ENCODE results near the gene TMOD1. TPM values are rescaled to one million over a fixed set of nuclear protein-coding genes. Genes with fewer than 3 reads are reported as not detected.
A peak's percentile ranks its signal among the peaks of the same experiment; 100 is the strongest.

Gene TMOD1
- polyA plus RNA-seq, 12 donors = 53.8 to 181 (median 144) TPM; not detected in 1

DNA sequence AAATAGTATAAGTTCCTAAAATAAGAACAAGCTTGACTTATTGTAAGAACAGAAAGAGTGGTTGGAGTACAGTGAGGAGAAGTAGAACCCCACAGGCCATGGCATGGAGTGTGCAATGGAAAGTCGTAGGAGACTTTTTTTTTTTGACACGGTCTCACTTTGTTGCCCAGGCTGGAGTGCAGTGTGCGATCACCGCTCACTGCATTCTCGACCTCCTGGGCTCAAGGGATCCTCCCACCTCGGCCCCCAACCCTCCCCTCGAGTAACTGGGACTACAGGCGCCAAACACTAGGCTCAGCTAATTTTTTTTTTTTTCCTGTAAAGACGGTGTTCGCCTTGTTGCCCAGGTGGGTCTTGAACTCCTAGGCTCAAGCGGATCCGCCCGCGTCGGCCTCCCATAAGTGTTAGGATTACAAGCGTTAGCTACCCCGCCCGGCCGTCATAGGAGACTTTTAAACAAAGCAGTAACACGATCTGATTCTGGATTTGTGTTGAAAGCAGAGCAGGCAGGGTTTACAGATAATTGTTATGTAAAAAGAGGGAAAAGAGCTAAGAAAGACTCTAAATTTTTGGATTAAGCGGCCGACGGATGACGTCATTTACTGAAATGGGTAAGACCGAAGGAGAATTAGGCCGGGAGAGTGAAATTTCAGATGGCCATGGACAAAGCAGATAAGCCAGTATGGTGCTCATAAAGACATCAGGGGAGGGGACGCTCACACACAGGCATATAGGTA lies 130.9 kb downstream of the TMOD1 start:
- DNase-seq = no peak

DNA sequence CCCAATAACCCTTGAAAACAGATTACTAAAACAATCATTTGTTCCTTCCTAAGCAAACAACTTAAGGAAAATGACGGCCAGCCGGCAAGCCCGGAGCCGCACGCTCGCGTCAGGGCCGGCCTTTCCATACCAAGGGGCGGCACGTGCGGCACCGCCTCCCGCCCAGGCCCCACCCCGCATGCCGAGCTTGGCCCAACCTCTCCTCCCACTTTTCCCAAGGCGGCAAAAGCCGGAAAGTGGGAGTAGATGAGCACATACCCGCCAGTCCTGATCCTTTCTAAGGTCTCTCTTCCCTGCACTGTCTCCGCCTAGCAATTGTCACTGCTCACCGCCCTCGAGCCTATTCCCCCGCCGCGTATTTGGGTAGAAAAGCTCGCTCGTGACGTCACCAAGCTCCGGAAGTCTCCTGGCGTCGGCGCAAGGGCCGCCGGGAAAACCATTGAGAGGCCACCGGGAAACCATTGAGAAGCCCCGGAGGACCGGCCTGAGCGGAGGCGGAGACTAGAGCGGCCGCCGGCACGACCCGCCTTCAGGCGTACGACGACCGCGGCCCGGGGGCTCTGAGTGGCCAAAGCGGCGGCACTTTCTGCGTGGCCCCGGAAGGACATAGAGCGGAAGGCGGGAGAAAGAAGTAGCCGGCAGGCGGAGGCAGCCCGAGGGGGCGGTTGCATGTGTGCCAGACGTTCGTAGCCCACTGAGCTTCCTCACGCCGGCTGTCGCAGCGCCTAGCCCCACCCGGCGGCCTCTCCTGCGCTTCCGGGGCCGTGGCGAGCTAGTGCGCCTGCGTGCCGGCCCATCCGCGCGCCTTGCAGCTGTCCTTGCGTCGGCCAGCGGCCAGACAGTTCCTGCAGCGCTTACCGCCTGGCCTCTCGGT lies 131.8 kb downstream of the TMOD1 start, which contains the start of the genes NCBP1 and TSTD2:
Gene NCBP1 (plus strand): TSS at position 837 of the 874 bp plus-strand sequence. CDS start 61 bp downstream, outside the sequence.
Gene TSTD2 (minus strand): TSS at position 384 of the 874 bp plus-strand sequence. CDS start 5,806 bp downstream, outside the sequence.
- peak; percentile 98 for DNase-seq

DNA sequence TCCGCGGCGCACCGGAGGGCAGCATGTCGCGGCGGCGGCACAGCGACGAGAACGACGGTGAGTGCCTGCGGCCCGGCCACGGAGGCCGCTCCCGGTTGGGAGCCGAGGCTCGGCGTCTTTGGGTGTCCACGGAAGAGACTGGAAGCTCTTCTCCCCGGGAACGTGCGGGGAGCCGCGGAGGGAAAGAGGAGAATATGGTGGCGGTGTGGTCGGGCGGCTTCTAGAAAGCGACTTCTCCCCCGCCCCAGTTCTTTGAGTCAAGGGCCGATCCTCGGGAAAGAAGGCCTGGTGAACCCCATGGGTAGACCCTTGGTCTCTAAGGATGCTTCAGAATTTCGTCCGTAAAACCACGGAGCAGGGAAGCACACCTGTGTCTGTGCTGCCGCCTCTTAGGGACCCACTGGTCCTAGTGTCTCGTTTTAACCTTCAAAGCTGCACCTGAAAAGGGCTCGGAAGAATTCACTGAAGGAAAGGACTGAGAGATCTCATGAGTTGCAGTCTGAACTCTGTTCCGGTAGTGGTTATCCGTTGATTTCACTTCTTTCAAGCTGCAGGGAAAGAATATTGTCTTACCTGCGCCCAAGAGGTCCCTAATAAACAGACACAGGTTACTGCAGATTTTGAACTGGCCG lies 132.5 kb downstream of the TMOD1 start:
- DNase-seq = no peak

DNA sequence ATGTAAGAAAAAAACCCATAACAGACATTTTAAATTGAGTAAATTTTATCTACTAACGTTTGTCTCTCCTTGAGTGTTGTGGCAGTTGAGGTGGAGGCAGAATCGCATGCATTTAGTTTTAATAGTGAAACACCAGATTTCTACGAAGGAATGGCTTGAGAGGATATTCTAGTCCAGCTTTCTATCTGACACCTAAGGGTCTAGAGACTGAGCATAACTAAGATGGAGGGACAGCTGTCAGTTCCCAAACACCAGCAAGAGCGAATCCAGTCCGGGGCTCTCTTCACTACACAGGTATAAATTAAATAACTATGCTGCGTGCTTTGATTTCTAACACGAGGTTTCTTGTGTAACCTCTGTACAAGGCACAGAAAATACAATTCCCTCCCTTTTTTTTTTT lies 133.6 kb downstream of the TMOD1 start:
- DNase-seq = no peak

DNA sequence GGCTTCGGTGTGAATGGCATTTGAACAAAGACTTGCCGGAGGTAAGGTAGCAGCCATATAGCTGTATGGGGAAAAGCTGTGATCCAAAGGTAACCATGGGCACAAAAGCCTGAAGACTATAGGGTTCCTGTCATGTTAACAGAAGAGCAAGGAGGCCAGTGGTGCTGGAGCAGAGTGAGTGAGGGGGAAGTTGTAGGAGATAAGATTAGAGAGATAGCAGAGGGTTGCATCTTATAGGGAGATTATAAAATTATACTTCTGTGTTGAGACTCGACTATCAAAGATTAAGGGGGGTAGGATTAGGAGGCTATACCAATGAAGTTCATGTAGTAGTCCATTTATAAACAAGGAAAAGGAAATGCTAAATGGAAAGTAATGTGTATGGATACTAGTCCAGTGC lies 135.4 kb downstream of the TMOD1 start:
- no peak for DNase-seq

DNA sequence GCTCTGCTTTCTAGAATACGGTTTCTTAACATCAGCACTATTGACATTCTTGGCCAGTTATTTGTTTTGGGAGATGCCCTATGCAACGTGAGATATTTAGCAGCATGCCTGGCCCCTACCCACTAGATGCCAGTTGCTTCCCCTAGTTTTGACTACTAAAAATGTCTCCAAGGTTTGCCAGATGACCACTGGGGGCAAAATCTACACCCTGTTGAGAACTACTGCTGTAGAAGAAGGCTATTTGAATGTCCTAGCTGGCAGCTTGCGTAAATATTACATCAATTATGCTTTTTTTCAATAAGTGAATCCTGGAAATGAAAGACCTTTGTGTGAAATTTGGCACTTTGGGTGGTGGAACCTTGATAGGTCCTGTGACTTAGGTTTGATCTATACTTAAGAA lies 137.2 kb downstream of the TMOD1 start:
- no peak for DNase-seq

DNA sequence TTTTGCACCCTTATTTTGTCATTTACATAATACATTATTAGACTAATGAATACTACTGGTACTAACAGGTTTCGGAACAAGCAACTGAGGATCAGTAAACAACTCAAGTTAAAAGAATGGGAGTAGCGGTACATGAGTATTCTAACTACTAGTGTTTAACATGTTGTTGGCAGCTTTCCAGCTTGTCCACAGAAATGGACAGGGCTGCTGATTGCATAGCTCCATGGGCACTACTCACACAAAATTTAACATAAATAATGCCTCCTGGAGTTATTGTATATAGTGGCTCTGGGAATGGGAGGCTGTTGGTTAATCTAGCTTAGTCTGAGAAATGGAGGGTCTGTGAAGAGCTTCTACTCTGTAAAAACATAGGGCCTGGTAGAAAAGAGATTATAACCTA lies 138.9 kb downstream of the TMOD1 start:
- no peak for DNase-seq

DNA sequence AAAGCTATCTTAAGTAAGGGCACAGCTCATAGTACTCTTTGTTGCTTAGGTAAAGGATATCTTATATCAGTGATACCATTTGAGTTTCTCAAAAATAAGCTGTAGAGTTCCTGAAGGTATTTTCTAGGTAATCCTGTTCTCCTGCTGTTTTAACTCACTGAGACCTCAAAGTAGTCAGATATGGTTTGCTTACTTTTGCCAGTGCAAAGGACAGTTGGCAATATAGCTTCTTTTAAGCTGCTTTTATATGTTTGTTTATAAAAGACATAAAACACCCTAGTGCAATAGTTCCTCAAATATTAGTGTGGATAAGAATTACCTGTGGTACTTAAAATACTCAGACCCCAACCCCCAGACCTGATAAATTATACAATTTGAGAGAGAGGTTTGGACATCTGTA lies 144.3 kb downstream of the TMOD1 start:
- no peak for DNase-seq

DNA sequence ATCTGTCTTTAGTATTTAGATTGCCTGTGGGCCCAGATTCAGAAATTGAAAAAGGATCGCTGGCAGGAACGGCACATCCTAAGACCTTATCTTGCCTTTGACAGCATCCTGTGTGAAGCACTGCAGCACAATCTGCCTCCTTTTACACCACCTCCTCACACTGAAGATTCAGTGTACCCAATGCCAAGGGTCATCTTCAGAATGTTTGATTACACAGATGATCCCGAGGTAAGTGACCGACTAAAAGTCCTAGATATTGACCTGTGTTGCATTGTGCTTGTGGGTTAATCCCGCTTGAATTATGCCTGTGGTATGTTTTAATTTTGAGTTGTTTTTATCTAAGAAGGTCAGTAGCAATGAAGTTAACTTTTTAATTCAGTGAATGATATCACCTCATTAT lies 146.5 kb downstream of the TMOD1 start:
- DNase-seq = no peak

Other genes starting within 250 kb of the TMOD1 start
- gene CCDC180, start 194.0 kb upstream of the TMOD1 start, polyA plus RNA-seq (ENCODE audit: insufficient read length in 12 of 12) = 10 to 100 TPM in 4 of 12 donors, 1 to 10 TPM in 7, not detected in 1; 3.6 to 18.5 (median 7.8) TPM
- 1 to 10 TPM in 11 of 12 donors, not detected in 1; 3.6 to 6.7 (median 5.5) TPM for gene TDRD7, start 89.6 kb upstream of the TMOD1 start, polyA plus RNA-seq (ENCODE audit: insufficient read length in 12 of 12)
- 10 to 100 TPM in 11 of 12 donors, not detected in 1; 12.0 to 32.7 (median 23.2) TPM for gene TSTD2, start 131.7 kb downstream of the TMOD1 start, polyA plus RNA-seq (ENCODE audit: insufficient read length in 12 of 12)
- gene NCBP1, start 132.2 kb downstream of the TMOD1 start, polyA plus RNA-seq (ENCODE audit: insufficient read length in 12 of 12) = 10 to 100 TPM in 11 of 12 donors, not detected in 1; 29.0 to 49.3 (median 41.6) TPM
- 10 to 100 TPM in 11 of 12 donors, not detected in 1; 10.6 to 38.4 (median 21.9) TPM for gene XPA, start 195.7 kb downstream of the TMOD1 start, polyA plus RNA-seq (ENCODE audit: insufficient read length in 12 of 12)